GM18873 (cell line): ENCODE measurements around the gene ATXN2.
"Not testable (repeated sequence)": the region's sequence is repeated elsewhere in the genome, so short reads cannot be mapped to it uniquely, and the experiment has no call there.

ENCODE experiments used
- ATAC-seq: cut with Tn5 transposase; IDR thresholded peaks from one replicate; pipeline ENCODE4 v1.9.1; 2021; ENCODE audit warnings: mild to moderate bottlenecking, moderate library complexity, moderate number of reproducible peaks; ENCODE audit not compliant: unreplicated experiment, low FRiP score

Gene ATXN2

DNA sequence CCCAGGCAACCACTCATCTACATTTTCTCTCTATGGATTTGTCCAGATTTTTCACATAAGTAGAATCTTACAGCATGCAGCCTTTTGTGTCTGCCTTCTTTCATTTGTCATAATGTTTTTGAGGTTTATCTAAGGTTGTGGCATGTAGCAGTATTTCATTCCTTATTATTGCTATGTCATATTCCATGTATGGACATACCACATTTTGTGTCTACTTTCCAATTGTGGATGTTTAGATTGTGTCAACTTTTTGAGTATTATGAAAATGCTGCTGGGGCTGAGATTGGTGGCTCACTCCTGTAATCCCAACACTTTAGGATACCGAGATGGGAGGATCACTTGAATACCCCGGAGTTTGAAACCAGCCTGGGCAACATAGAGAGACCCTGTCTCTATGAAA is 3.2 kb upstream of the ATXN2 start:
- no peak for ATAC-seq

GRCh38 chr12:111600986-111601385 is 1.9 kb upstream of the ATXN2 start:
- not testable (repeated sequence) for ATAC-seq

GRCh38 chr12:111600205-111600642 is 1.1 kb upstream of the ATXN2 start:
- no peak for ATAC-seq

GRCh38 chr12:111599453-111600204 is 514 bp upstream of the ATXN2 start:
- no peak for ATAC-seq

- ATAC-seq: no peak
These were observed 1.1 kb downstream of the ATXN2 start for GRCh38 chr12:111597831-111598636.

DNA sequence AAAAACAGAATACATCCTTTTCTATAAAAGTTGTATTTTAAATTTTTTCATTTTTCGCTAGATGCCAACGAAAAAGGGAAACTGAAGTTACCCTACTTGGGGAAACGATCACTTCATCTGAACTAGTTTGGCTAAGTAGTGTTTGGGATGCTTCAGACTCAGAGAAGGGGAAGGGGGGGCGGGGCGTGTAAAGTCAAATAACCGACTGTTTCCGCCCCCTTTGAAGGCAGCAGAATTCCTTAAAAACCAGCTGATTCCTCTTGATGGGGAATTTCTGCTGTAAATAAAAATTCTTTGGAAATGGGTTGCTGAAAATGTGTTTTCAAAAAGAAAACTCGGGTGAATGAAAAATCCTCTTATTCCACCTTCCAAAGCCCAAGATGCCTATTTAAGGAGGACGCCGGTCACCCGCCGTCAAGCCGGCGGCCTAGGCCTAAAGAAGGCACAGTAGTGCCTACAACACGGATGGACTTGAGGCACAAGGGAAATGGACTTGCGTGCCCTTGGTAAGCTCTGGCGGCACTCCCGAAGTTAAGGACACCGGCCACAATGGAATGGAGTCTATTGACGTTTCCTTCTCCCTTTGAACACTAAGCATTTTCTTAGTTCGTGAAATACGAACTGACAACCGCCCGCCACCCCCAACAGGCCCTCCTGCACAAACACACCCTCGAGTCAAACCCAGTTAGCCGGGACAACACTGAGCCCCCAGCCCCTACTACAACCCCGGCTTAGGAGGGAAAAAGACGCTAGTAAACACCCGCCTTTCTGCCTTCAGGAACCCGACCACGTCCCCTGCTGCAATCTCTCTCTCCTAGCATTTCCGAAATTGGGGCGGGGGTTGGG is 1.9 kb downstream of the ATXN2 start:
- ATAC-seq: no peak

DNA sequence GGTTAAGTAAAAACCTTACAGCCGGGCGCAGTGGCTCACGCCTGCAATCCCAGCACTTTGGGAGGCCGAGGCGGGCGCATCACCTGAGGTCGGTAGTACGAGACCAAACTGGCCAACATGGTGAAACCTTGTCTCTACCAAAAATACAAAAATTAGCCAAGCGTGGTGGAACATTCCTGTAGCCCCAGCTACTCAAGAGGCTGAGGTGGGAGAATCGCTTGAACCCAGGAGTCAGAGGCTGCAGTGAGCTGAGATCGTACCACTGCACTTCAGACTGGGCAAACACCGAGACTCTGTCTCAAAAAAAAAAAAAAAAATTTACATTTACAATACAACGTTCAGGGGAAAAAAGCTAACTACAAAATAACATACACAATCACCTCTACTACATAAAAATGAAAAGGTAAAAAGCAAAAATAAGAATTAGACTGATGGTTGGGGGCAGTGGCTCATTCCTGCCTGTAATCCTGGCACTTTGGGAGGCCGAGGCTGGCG is 3.7 kb downstream of the ATXN2 start:
- not testable (repeated sequence) for ATAC-seq

DNA sequence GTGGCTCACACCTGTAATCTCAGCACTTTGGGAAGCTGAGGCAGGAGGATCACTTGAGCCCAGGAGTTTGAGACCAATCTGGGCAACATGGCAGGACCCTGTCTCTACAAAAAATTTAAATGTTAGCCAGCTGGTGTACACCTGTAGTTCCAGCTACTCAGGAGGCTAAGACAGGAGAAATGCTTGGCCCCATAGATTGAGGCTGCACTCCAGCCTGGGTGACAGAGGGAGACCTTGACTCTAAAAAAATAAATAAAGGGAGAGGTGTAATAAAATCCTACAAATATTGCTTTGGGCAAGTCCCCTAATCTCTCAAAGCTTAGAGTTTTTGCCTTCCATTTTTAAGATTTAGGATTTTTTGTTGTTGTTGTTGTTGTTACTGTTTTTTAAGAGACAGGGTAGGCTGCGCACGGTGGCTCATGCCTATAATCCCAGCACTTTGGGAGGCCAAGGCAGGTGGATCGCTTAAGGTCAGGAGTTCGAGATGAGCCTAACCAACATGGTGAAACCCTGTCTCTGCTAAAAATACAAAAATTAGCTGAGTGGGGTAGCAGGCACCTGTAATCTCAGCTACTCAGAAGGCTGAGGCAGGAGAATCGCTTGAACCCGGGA is 7.6 kb downstream of the ATXN2 start:
- ATAC-seq: not testable (repeated sequence)

- no peak for ATAC-seq
These were observed 8.6 kb downstream of the ATXN2 start for GRCh38 chr12:111590552-111590951.

GRCh38 chr12:111589601-111590000 is 9.5 kb downstream of the ATXN2 start:
- no peak for ATAC-seq

DNA sequence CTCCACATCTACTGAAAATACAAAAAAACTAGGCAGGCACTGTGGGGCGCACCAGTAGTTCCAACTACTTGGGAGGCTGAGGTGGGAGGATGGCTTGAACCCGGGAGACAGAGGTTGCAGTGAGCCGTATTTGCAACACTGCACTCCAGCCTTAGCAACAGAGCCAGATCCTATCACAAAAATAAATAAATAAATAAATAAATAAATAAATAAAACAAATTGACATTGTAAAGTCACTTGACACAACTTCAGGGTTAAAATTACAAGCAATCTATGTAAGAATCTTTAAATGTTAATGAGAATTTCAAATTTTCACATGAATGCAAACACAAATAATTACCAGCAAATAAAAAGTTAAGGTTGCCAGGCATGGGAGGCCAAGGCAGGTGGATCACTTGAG is 11.1 kb downstream of the ATXN2 start:
- no peak for ATAC-seq

DNA sequence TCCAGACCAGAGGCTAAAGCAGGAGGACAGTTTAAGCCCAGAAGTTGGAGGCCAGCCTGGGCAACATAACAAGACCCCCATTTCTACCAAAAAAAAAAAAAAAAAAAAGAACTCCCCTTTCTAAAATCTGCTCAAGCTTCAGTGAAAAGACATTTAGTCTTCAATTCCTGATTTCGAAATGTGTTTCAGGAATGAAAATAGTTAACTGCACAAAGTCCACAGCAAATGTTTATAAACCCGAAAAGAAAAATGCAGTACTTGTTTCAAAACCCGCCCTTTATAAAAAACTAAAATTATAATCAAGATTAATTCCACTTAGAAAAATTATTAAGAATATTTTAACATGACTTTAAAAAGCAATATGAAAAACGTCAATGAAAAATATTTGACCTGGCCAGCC is 12.1 kb downstream of the ATXN2 start:
- no peak for ATAC-seq

DNA sequence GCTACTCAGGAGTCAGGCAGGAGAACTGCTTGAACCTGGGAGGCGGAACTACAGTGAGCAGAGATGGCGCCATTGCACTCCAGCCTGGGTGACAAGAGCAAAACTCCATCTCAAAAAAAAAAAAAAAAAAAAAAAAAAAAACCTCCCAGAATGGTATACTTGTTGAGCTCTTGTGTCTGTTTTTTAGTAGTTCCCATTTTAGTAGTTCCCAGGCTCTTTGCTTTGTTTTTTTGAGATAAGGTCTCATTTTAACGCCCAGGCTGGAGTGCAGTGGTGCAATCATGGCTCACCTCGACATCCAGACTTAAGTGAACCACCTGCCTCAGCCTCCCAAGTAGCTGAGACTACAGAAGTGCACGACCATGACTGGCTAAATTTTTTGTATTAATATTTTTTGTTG is 13.4 kb downstream of the ATXN2 start:
- no peak for ATAC-seq

- no peak for ATAC-seq
These were observed 14.2 kb downstream of the ATXN2 start for GRCh38 chr12:111584959-111585358.

DNA sequence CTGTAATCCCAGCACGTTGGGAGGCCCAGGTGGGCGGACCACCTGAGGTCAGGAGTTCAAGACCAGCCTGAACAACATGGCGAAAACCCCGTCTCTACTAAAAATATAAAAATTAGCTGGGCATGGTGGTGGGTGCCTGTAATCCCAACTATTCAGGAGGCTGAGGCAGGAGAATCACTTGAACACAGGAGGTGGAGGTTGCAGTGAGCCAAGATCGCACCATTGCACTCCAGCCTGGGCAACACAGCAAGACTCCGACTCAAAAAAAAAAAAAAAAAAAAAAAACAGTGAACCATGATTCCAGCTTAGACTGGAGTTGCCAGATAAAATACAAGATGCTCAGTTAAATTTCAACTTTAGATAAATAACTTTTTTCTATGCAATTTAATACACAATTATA is 15.6 kb downstream of the ATXN2 start:
- not testable (repeated sequence) for ATAC-seq

DNA sequence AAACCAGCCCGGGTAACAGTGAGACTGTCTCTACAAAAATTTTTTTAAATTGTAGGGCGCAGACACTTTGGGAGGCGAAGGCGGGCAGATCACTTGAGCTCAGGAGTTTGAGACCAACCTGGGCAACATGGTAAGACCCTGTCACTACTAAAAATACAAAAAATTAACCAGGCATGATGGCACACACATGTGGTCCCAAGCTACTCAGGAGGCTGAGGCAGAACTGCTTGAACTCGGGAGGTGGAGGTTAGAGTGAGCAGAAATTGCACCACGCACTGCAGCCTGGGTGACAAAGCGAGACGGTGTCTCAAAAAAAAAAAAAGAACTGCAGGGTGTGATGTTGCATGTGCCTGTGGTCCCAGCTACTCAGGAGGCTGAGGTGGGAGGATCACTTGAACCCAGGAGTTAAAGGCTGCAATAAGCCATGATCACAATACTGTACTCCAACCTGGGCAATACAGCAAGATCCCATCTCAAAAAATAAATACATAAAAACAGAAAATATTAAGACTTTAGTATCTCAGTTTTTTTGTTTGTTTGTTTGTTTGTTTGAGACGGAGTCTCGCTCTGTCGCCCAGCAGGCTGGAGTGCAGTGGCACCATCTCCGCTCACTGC is 16.9 kb downstream of the ATXN2 start:
- ATAC-seq: no peak

DNA sequence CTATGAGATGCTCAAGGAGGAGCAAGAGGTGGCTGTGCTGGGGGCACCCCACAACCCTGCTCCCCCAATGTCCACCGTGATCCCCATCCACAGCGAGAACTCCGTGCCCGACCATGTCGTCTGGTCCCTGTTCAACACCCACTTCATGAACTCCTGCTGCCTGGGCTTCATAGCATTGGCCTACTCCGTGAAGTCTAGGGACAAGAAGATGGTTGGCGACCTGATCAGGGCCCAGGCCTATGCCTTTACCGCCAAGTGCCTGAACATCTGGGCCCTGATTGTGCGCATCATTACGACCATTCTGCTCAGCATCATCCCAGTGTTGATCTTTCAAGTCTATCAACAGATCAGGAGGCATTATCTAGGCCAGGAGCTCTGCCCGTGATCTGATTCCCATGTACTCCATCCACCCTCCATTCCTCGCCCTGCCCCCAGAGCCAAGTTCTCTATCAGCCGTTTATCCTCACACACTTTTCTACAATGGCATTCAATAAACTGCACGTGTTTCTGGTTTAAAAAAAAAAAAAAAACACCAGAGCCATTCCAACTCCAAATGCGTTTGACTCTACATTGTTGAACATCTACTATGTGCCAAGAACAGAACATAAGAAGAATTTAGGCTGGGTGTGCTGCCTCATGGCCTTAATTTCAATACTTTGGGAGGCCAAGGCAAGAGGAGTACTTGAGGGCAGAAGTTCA is 17.5 kb downstream of the ATXN2 start:
- no peak for ATAC-seq

GRCh38 chr12:111580737-111581136 is 18.4 kb downstream of the ATXN2 start:
- ATAC-seq: no peak

DNA sequence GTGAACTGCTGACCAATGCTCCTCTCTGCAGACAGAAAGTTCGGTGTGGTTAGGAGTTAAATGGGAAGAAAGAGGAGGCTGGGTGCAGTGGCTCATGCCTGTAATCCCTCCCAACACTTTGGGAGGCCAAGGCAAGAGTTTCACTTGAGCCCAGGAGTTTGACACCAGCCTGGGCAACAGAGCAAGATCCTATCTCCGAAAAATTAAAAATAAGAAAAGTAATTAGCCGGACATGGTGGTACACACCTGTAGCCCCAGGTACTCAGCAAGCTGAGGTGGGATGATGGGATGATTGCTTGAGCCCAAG is 19.0 kb downstream of the ATXN2 start:
- ATAC-seq: no peak

- no peak for ATAC-seq
These were observed 20.2 kb downstream of the ATXN2 start for GRCh38 chr12:111578971-111579340.
